Psoas muscle (tissue), 8 donors: ENCODE measurements around the gene VPS37B. TPM values are rescaled to one million over a fixed set of nuclear protein-coding genes. Genes with fewer than 3 reads are reported as not detected.

Experiments used
- ATAC-seq, 4 donors: fragments of 200-7000 bp; cut with Tn5 transposase; one replicate each; pipeline ENCODE4 v1.9.1; 2020; ENCODE audit warnings: moderate library complexity in 3 of 4, mild to moderate bottlenecking in 2 of 4
- DNase-seq, 2 donors: peaks; one replicate each; pipeline ENCODE4 v3.0.0-alpha.2; 2020
- H3K27ac ChIP-seq: fragments of 200-600 bp; one replicate; pipeline ENCODE4 v1.8.0; 2022
- H3K27me3 ChIP-seq, 3 donors: fragments of 200-600 bp in 1 of 3; one replicate each; pipeline versions ENCODE4 v1.6.1 to v1.8.0; 2013 to 2022; ENCODE audit warnings: low read length in 2 of 3, mild to moderate bottlenecking in 2 of 3, moderate library complexity in 1 of 3; ENCODE audit not compliant: insufficient read depth in 3 of 3
- H3K36me3 ChIP-seq, 2 donors: fragments of 200-600 bp in 1 of 2; one replicate each; pipeline versions ENCODE4 v1.6.1 to v1.8.0; 2013 to 2022; ENCODE audit warnings: low read depth in 1 of 2, mild to moderate bottlenecking in 1 of 2, moderate library complexity in 1 of 2; ENCODE audit not compliant: insufficient read depth in 1 of 2
- H3K4me1 ChIP-seq: fragments of 200-600 bp; one replicate; pipeline ENCODE4 v1.8.0; 2022
- H3K4me3 ChIP-seq: fragments of 200-600 bp; one replicate; pipeline ENCODE4 v1.8.0; 2022; ENCODE audit warnings: mild to moderate bottlenecking
- H3K9me3 ChIP-seq: fragments of 200-600 bp; one replicate; pipeline ENCODE4 v1.8.0; 2022
- CTCF ChIP-seq: fragments of 200-600 bp; IDR thresholded peaks from one replicate; pipeline ENCODE4 v1.8.0; 2022; ENCODE audit warnings: antibody characterized with exemption
- WGBS, 3 donors: extraction: QIAGEN DNeasy Blood & Tissue Kit; methylation state at CpG; one replicate each; pipeline versions ENCODE4 v1.1.6 to v1.1.7; 2013; 5-methylcytosine and 5-hydroxymethylcytosine counted together
- intact Hi-C, 2 donors: fragments of 100-400 bp; cut with DNase I; formaldehyde crosslinking; loops; one replicate each; pipeline versions ENCODE4 v1.11.0 to v1.14.2; 2022
- polyA plus RNA-seq, 3 donors: library from polyadenylated mRNA; stranded (reverse); fragments of 200-250 nt; gene quantifications; one replicate each; pipeline ENCODE4 v1.2.3, GENCODE V29; 2013
- total RNA-seq, 4 donors: library from RNA; stranded (reverse); fragmentation: NEBNext Ultra II Directional in 2 of 4; extraction: Animal tissue kit (Norgen Biotek cat#: 25700) in 2 of 4; gene quantifications; one replicate each; pipeline versions ENCODE4 v1.2.1 to v1.2.4, GENCODE V29; 2021 to 2023
- donor health status: healthy with polysubstance abuse.
- donor health status: DM: no; HTN: no; CAD: no; lungs with moderate emphysema.
- donor health status: Bipolar disorder and iron deficiency.
- donor health status: healthy.
- donor health status: DM: yes; HTN: yes; CAD: no.
- donor health status: DM: no; HTN: no; CAD: no.
- donor health status: DM: no; HTN: no; CAD: no.
- donor health status: DM: yes; HTN: yes; CAD: no.

The VPS37B gene
- total and polyA plus RNA-seq, 7 donors, result 3.2 to 11.1 (median 8.9) TPM

- DNase-seq (no peak), ATAC-seq (no peak)
- no peak for TF ChIP-seq CTCF
- intact Hi-C loops, result no loop called here
- H3K36me3 ChIP-seq, result no peaks in the 10 kb centered on the region
- H3K27ac ChIP-seq, result no peak overlapping the region
- H3K4me1 ChIP-seq, result peaks cover 54% of the 10 kb centered on the region
- no peak overlapping the region for H3K4me3 ChIP-seq
- WGBS, 3 donors, result 71 to 81% (median 77%) methylated on average over 4 of the region's 4 CpGs
- H3K9me3 ChIP-seq, result no peaks in the 10 kb centered on the region
- no peaks in the 10 kb centered on the region for H3K27me3 ChIP-seq
These were observed 11.1 kb downstream of the VPS37B start for GRCh38 chr12:122884860-122885259.

GRCh38 chr12:122884091-122884826, 11.7 kb downstream of the VPS37B start:
- TF ChIP-seq CTCF, result no peak
- no peak overlapping the region for H3K27ac ChIP-seq

GRCh38 chr12:122882908-122883558, 12.9 kb downstream of the VPS37B start:
- intact Hi-C loops, result no loop called here
- no peak overlapping the region for H3K4me3 ChIP-seq
- H3K4me1 ChIP-seq, result peaks cover 57% of the 10 kb centered on the region
- H3K9me3 ChIP-seq, result no peaks in the 10 kb centered on the region
- ATAC-seq (no peak), DNase-seq (no peak)
- H3K27ac ChIP-seq, result no peak overlapping the region
- no peaks in the 10 kb centered on the region for H3K27me3 ChIP-seq
- TF ChIP-seq CTCF, result no peak
- H3K36me3 ChIP-seq, result no peaks in the 10 kb centered on the region
- 75 to 85% (median 80%) methylated on average over 11 of the region's 11 CpGs for whole genome bisulfite sequencing, 3 donors

More at GRCh38 chr12:122884091-122884826, 11.7 kb downstream of the VPS37B start:
- DNase-seq, result no peak
- no peaks in the 10 kb centered on the region for H3K36me3 ChIP-seq
- no peak for ATAC-seq
- no peak overlapping the region for H3K4me3 ChIP-seq
- no peaks in the 10 kb centered on the region for H3K9me3 ChIP-seq
- WGBS, 3 donors, result 77% methylated on average over 6 of the region's 6 CpGs
- no peaks in the 10 kb centered on the region for H3K27me3 ChIP-seq
- H3K4me1 ChIP-seq, result peaks cover 57% of the 10 kb centered on the region
- intact Hi-C loops, result no loop called here

- intact Hi-C loops, result no loop called here
- Histone ChIP-seq H3K4me1 (peaks cover 69% of the 10 kb centered on the region), H3K27me3 (no peaks in the 10 kb centered on the region), H3K27ac (peak overlapping the region; percentile 68), H3K4me3 (no peak overlapping the region), H3K36me3 (no peaks in the 10 kb centered on the region), H3K9me3 (no peaks in the 10 kb centered on the region)
- ATAC-seq, result peak in 3 of 4 donors; percentile 41 to 46 (median 44)
- DNase-seq, result no peak
- WGBS, 3 donors, result 41 to 64% (median 45%) methylated on average over 8 of the region's 8 CpGs
- TF ChIP-seq CTCF, result peak; percentile 18
These were observed 15.3 kb downstream of the VPS37B start for GRCh38 chr12:122880668-122881067.
